ENCODE data around the gene STUB1. TPM values are rescaled to one million over a fixed set of nuclear protein-coding genes. Genes with fewer than 3 reads are reported as not detected.

The STUB1 gene
- total and polyA plus RNA-seq, 2 donors, result 29.4 to 132 TPM

DNA sequence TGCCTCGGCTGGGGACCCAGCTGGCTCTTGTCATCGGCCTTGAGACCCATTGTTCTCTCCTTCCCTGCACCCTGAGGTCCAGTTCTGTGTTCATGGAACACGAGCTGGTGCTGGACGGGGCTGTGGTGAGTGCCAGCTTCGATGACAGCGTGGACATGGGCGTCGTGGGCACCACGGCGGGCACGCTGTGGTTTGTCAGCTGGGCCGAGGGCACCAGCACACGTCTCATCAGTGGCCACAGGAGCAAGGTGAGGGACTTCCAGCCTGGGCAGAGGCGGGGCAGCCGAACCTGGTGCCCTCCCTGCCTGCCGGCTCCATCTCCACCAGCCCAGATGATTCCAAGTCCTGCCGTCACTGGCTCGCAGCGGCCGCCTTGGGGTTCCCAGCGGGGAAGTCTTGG is 17.6 kb upstream of the STUB1 start:
- Histone ChIP-seq H3K27ac (ENCODE audit: low read depth) (no peak overlapping the region), H3K4me3 (ENCODE audit: low read depth, low read length) (no peak overlapping the region)
- WGBS, result 94% methylated on average over 21 of the region's 21 CpGs

DNA sequence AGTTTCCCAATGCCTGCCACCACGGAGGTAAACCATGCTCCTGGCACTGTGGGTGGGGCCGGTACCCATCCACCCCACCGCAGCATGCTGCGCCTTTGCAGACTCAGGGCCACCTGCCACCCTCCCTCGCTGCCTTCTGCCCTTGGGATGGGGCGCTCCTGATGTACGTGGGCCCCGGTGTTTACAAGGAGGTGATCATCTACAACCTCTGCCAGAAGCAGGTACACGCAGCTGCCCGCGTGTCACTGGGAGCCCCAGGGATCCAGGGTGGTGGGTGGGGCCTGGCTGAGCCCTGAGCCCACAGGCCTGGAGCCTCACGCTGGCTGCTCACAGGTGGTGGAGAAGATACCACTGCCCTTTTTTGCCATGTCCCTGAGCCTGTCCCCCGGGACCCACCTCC is 13.6 kb upstream of the STUB1 start:
- no peaks in the 10 kb centered on the region for H3K4me1 ChIP-seq (ENCODE audit: insufficient read depth)
- no peak for DNase-seq (ENCODE audit: extremely low spot score)
- 87% methylated on average over 13 of the region's 13 CpGs for WGBS

More for the DNA sequence above, 17.6 kb upstream of the STUB1 start:
- Histone ChIP-seq H3K4me1 (ENCODE audit: insufficient read depth) (no peaks in the 10 kb centered on the region), H3K36me3 (ENCODE audit: insufficient read depth) (no peaks in the 10 kb centered on the region)
- no peak for DNase-seq (ENCODE audit: extremely low spot score)

DNA sequence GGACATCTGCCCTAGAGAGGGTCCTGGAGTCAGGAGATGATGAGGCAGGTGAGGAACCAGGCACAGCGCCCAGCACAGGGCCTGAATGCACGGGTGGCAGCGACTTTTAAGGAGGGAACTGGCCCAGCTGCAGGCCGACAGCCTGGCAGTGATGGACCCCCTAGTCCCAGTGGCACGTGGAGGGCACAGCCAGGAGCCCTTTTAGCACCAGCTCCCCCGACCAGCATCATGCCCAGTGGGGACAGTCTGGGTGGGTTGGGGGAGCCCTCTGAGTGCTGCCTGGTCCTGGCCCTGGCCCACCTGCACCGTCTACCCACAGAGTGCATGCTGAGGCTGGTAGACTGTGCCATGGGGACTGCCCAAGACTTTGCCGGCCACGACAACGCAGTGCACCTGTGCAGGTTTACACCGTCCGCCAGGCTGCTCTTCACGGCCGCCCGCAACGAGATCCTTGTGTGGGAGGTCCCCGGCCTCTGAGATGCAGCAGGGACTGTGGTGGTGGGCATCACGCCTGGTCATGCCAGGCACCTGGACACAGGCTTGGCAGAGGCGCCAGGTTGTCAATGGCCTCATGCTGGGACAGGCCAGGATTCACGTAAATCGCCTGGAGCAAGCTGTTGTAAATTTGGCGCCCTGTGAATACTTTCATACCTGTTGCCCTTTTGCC is 13.0 kb upstream of the STUB1 start:
- 81% methylated on average over 22 of the region's 22 CpGs for WGBS
- no peak overlapping the region for H3K4me3 ChIP-seq (ENCODE audit: low read depth, low read length)

More for the DNA sequence above, 13.6 kb upstream of the STUB1 start:
- no peaks in the 10 kb centered on the region for H3K36me3 ChIP-seq (ENCODE audit: insufficient read depth)
- H3K4me3 ChIP-seq (ENCODE audit: low read depth, low read length), result no peak overlapping the region
- H3K27ac ChIP-seq (ENCODE audit: low read depth), result no peak overlapping the region

DNA sequence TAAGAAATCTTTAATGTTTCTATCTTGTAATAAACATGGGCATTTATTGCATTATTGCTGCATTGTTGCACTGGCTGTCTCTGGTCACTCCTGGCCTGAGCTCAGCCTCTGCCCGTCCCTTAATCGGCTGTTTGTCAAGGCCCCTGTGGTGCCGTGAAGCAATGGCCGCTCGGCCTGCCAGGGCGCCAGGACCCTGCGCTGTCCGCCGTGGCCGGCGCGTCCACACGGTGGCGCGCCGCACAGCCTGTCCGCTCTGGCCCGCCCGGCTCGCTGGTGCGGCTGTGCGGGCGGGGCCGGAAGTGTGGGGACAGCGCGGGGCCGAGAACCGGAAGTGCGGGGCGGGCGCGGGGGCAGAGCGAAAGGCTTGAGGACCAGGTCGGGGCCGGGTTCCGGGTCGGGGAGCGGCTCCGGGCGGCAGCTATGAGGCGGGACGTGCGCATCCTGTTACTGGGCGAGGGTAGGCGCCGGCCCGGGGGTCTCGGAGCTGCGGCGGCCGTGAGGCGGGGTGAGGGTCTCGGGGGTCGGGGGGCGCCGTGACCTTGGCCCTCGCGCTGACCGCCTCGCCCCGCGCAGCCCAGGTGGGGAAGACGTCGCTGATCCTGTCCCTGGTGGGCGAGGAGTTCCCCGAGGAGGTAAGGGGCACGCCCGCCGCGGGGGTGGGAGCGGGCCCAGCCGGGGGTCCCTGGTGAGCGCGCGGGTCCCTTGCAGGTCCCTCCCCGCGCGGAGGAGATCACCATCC is 12.3 kb upstream of the STUB1 start, which contains the start of gene RHOT2:
RHOT2 (plus strand) TSS at position 353 of the 739 bp plus-strand sequence; CDS start at position 421, 68 bp downstream.
- peak within 1 kb of the TSS; percentile 51 for H3K27ac ChIP-seq (ENCODE audit: low read depth)
- no peaks in the 10 kb centered on the region for H3K36me3 ChIP-seq (ENCODE audit: insufficient read depth)
- under 1% methylated on average over 78 of the region's 78 CpGs for WGBS
- H3K4me3 ChIP-seq (ENCODE audit: low read depth, low read length), result peak within 1 kb of the TSS; percentile 87
- no peaks in the 10 kb centered on the region for H3K4me1 ChIP-seq (ENCODE audit: insufficient read depth)
- DNase-seq (ENCODE audit: extremely low spot score), result peak; percentile 58

More for the DNA sequence above, 13.0 kb upstream of the STUB1 start:
- Histone ChIP-seq H3K27ac (ENCODE audit: low read depth) (no peak overlapping the region), H3K4me1 (ENCODE audit: insufficient read depth) (no peaks in the 10 kb centered on the region), H3K36me3 (ENCODE audit: insufficient read depth) (no peaks in the 10 kb centered on the region)
- DNase-seq (ENCODE audit: extremely low spot score), result no peak

DNA sequence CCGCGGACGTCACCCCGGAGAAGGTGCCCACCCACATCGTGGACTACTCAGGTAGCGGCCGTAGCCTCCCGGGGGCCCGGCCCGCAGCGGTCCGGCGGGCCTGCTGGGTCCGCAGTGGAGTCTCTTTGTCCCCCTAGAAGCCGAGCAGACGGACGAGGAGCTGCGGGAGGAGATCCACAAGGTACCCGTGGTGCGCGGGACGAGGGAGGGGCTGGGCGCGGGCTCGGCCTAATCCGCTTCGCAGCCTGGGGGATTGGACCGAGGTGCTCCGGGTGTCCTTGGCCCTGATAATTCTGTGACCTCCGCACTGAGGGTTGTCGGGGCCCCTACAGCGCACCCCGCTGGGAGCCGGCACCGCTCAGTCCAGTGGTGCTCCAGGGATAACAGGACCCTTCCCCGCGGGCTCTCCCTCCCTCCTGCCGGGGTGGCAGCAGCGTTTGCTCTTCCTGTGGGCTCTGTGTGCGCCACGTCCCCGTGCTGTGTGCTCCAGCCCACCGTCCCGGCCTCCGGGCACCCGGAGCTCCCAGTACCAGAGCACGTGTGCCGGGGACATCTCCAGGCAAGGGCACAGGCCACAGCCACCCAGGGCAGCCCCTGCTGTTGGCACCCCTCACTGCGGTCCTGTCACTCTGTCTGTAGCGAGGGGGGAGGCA is 11.6 kb upstream of the STUB1 start:
- H3K4me1 ChIP-seq (ENCODE audit: insufficient read depth), result no peaks in the 10 kb centered on the region
- no peaks in the 10 kb centered on the region for H3K36me3 ChIP-seq (ENCODE audit: insufficient read depth)
- peak overlapping the region; percentile 51 for H3K27ac ChIP-seq (ENCODE audit: low read depth)
- no peak for DNase-seq (ENCODE audit: extremely low spot score)
- peak overlapping the region; percentile 87 for H3K4me3 ChIP-seq (ENCODE audit: low read depth, low read length)
- 9% methylated on average over 50 of the region's 50 CpGs for WGBS

DNA sequence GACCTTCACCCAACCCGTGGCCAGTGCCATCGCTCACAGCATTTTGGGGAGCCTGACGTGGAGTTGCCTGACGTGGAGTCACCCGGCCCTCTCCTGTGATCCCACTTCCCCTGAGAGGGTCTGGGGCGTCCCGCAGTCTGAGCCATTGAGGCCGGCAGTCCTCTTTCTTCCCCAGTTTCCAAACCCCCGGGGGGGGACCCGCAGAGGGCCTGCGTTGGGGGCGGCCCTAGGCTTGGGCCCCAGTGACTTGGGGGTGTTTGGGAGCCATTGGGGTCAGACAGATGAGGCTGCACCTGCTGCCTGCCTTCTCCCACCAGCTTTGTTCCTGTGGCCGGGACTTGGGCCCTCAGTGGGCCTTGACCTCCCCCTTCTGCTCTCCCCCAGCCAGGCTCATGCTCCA is 10.5 kb upstream of the STUB1 start:
- no peak for DNase-seq (ENCODE audit: extremely low spot score)

DNA sequence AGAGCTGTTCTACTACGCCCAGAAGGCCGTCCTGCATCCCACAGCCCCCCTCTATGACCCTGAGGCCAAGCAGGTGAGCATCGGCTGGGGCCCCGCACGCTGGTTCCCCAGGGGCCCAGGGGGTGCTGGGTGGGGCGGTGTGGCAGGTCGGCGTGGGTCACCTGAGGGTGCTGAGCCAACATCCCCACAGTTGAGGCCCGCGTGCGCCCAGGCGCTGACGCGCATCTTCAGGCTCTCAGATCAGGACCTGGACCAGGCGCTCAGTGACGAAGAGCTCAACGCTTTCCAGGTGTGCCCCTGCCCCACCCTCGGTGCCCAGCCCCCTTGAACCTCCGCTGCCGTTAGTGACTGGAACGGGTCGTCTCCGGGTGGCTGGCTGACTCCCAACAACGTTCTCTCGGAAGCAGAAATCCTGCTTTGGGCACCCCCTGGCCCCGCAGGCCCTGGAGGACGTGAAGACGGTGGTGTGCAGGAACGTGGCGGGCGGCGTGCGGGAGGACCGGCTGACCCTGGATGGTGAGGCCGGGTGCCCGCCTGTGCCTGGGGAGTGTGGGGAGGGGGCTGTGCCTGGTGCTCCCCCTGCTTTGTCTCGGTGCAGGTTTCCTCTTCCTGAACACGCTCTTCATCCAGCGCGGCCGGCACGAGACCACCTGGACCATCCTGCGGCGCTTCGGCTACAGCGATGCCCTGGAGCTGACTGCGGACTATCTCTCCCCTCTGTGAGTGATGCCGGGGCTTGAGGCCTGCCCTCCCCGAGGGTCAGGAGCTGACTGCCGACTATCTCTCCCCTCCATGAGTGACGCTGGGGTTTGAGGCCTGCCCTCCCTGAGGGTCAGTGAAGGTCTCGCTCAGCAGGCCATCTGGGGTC is 9.5 kb upstream of the STUB1 start:
- Histone ChIP-seq H3K4me3 (ENCODE audit: low read depth, low read length) (no peak overlapping the region), H3K36me3 (ENCODE audit: insufficient read depth) (no peaks in the 10 kb centered on the region), H3K27ac (ENCODE audit: low read depth) (no peak overlapping the region), H3K4me1 (ENCODE audit: insufficient read depth) (no peaks in the 10 kb centered on the region)
- no peak for DNase-seq (ENCODE audit: extremely low spot score)
- WGBS, result 91% methylated on average over 52 of the region's 52 CpGs

More for the DNA sequence above, 10.5 kb upstream of the STUB1 start:
- no peaks in the 10 kb centered on the region for H3K4me1 ChIP-seq (ENCODE audit: insufficient read depth)
- H3K27ac ChIP-seq (ENCODE audit: low read depth), result no peak overlapping the region
- H3K36me3 ChIP-seq (ENCODE audit: insufficient read depth), result no peaks in the 10 kb centered on the region
- 92% methylated on average over 13 of the region's 13 CpGs for whole genome bisulfite sequencing
- no peak overlapping the region for H3K4me3 ChIP-seq (ENCODE audit: low read depth, low read length)

DNA sequence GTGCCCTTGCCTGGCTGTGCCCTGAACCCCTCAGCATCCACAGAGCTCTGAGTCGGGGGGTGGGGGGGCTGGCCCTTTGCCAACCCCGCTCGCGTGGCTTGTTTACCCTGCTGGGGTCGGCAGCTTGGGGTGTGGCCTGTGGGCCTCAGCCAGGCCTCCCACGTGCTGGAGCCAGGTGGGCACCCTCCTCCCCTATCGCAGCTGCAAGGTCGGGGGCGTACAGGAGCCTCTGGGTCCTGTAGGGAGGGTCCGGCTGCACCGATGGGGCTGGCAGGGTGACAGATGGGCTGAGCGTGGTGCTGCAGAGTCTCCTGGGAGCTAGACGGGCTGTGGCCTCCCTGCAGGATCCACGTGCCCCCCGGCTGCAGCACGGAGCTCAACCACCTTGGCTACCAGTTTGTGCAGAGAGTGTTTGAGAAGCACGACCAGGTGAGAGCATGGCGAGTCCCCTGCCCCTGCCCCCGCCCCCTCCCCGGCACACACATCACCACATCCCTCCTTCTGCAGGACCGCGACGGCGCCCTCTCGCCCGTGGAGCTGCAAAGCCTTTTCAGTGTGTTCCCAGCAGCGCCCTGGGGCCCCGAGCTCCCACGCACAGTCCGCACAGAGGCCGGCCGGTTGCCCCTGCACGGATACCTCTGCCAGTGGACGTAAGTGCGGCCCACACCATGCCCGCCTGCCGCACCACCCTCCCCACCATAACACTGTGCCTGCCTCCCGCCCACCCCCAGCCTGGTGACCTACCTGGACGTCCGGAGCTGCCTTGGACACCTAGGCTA is 8.7 kb upstream of the STUB1 start:
- Histone ChIP-seq H3K27ac (ENCODE audit: low read depth) (no peak overlapping the region), H3K36me3 (ENCODE audit: insufficient read depth) (no peaks in the 10 kb centered on the region), H3K4me1 (ENCODE audit: insufficient read depth) (no peaks in the 10 kb centered on the region), H3K4me3 (ENCODE audit: low read depth, low read length) (no peak overlapping the region)
- 86% methylated on average over 40 of the region's 40 CpGs for WGBS
- DNase-seq (ENCODE audit: extremely low spot score), result no peak

DNA sequence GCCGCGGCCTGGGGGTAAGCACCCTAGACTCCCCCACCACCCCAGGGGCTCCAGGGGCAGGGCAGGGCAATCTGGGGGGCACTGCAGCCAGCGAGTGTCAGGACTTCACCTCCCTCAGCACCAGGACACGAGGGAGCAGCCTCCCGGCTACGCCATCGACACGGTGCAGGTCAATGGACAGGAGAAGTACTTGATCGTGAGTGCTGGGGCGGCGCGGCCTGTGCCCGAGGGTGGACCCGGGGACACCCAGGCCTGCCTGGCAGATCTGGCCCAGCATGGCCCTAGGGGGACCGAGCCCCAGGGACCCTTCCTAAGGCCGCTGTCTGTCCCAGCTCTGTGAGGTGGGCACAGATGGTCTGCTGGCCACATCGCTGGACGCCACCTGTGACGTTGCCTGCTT is 7.8 kb upstream of the STUB1 start:
- Histone ChIP-seq H3K4me3 (ENCODE audit: low read depth, low read length) (no peak overlapping the region), H3K36me3 (ENCODE audit: insufficient read depth) (no peaks in the 10 kb centered on the region), H3K4me1 (ENCODE audit: insufficient read depth) (no peaks in the 10 kb centered on the region), H3K27ac (ENCODE audit: low read depth) (no peak overlapping the region)
- no peak for DNase-seq (ENCODE audit: extremely low spot score)
- WGBS, result 91% methylated on average over 19 of the region's 19 CpGs

DNA sequence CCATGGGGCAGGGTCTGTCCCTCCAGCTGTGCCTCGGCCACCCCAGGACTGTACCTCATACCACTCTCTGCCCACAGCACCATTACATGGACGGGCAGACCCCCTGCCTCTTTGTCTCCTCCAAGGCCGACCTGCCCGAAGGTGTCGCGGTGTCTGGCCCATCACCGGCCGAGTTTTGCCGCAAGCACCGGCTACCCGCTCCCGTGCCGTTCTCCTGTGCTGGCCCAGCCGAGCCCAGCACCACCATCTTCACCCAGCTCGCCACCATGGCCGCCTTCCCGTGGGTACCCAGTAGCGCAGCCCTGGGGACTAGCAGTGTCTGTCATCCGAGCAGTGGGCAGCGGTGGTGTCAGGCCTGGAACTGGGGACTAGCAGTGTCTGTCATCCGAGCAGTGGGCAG is 7.4 kb upstream of the STUB1 start:
- no peak overlapping the region for H3K4me3 ChIP-seq (ENCODE audit: low read depth, low read length)
- no peak overlapping the region for H3K27ac ChIP-seq (ENCODE audit: low read depth)
- H3K4me1 ChIP-seq (ENCODE audit: insufficient read depth), result no peaks in the 10 kb centered on the region
- WGBS, result 92% methylated on average over 21 of the region's 21 CpGs
- no peaks in the 10 kb centered on the region for H3K36me3 ChIP-seq (ENCODE audit: insufficient read depth)
- no peak for DNase-seq (ENCODE audit: extremely low spot score)

DNA sequence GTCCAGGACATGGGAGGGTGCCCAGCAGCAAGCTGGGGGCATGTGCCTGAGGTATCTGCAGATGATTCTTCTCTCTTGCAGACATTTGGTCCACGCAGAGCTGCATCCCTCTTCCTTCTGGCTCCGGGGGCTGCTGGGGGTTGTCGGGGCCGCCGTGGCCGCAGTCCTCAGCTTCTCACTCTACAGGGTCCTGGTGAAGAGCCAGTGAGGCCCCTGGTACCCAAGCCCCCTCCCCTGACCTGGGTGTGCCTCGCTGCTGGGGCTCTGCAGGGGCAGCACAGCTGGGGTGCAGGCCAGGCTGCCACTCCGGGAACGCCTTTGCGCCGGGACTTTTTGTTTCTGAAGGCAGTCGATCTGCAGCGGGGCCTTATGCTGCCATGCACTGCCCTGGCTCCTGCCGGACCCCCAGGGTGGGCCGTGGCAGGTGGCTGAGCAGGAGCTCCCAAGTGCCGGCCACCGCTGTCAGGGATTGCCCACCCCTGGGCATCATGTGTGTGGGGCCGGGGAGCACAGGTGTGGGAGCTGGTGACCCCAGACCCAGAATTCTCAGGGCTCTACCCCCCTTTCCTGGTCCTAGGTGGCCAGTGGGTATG is 6.7 kb upstream of the STUB1 start:
- Histone ChIP-seq H3K27ac (ENCODE audit: low read depth) (no peak overlapping the region), H3K36me3 (ENCODE audit: insufficient read depth) (no peaks in the 10 kb centered on the region), H3K4me1 (ENCODE audit: insufficient read depth) (no peaks in the 10 kb centered on the region), H3K4me3 (ENCODE audit: low read depth, low read length) (no peak overlapping the region)
- 91% methylated on average over 18 of the region's 18 CpGs for WGBS
- no peak for DNase-seq (ENCODE audit: extremely low spot score)

DNA sequence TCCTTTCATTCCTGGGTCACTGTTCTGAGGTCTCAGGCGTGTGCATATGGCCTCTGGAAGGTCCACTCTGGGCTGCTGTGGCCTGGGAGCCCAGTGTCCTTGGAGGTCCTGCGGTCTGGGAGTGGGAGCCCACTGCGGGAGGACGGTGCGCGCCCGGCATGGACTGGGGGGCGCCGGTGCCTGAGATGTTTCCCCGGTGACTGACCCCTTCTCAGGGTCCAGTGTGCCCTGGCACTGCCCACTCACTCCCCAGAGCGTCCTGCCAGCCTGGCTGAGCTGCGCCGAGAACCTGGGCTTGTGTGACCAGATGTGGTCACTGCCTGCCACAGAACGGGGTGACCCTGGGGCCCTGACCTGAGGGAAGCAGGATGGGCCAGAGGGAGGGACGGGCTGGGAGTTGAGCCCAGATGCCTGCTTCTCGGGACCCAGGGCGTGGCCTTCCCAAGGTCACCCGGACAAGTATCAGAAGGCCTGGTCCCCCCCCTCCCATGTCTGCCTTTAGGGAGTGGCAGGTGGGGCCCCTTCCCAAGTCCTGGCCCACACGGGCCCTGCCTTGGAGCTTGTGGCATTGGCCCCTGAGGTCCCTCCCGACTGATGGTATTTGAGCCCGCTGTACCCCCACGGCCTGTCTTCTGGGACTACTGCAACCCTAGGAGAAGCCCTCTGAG is 5.9 kb upstream of the STUB1 start:
- Histone ChIP-seq H3K27ac (ENCODE audit: low read depth) (no peak overlapping the region), H3K36me3 (ENCODE audit: insufficient read depth) (no peaks in the 10 kb centered on the region), H3K4me3 (ENCODE audit: low read depth, low read length) (no peak overlapping the region), H3K4me1 (ENCODE audit: insufficient read depth) (no peaks in the 10 kb centered on the region)
- no peak for DNase-seq (ENCODE audit: extremely low spot score)
- WGBS, result 81% methylated on average over 22 of the region's 22 CpGs

Data from urinary bladder (tissue), 4 donors.